ENCODE data around the gene B4GALT6.

- TF ChIP-seq, protein P1, sequence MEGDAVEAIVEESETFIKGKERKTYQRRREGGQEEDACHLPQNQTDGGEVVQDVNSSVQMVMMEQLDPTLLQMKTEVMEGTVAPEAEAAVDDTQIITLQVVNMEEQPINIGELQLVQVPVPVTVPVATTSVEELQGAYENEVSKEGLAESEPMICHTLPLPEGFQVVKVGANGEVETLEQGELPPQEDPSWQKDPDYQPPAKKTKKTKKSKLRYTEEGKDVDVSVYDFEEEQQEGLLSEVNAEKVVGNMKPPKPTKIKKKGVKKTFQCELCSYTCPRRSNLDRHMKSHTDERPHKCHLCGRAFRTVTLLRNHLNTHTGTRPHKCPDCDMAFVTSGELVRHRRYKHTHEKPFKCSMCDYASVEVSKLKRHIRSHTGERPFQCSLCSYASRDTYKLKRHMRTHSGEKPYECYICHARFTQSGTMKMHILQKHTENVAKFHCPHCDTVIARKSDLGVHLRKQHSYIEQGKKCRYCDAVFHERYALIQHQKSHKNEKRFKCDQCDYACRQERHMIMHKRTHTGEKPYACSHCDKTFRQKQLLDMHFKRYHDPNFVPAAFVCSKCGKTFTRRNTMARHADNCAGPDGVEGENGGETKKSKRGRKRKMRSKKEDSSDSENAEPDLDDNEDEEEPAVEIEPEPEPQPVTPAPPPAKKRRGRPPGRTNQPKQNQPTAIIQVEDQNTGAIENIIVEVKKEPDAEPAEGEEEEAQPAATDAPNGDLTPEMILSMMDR (IDR thresholded peaks at IDR 0.05; ENCODE audit: low read depth, low read length, poor library complexity, severe bottlenecking): no peak
- no peak for TF ChIP-seq EZH2phosphoT487 (IDR thresholded peaks at IDR 0.05; ENCODE audit: borderline replicate concordance, low read length)
Measured at GRCh38 chr18:31686572-31686971, 2.2 kb upstream of the B4GALT6 start.
